SJSA1 (cell line): ENCODE data around the gene DGKA. TPM values are rescaled to one million over a fixed set of nuclear protein-coding genes. Genes with fewer than 3 reads are reported as not detected.

Experiments
- total RNA-seq: library from RNA; depleted of rRNA; stranded (reverse); fragments of >200 nt; shearing (Covaris generic); gene quantifications from 2 replicates; pipeline ENCODE4 v1.2.3, GENCODE V29; 2014; rRNA removed

Gene DGKA
- total RNA-seq, 1 experiment from 2014 or later, result 46.2 TPM

Other genes with a start within 250 kb of the DGKA start
- gene ITGA7, start 223.3 kb upstream of the DGKA start, total RNA-seq, result 0.24 TPM in 1 of 2 replicates, not detected in the other
- 82.0 and 91.9 TPM in 2 replicates for gene BLOC1S1, start 215.1 kb upstream of the DGKA start, total RNA-seq
- gene RDH5, start 210.8 kb upstream of the DGKA start, total RNA-seq, result 0.22 and 1.9 TPM in 2 replicates
- gene CD63, start 202.2 kb upstream of the DGKA start, total RNA-seq, result 1,021 and 1,450 TPM in 2 replicates
- gene GDF11, start 188.0 kb upstream of the DGKA start, total RNA-seq, result 1.7 and 2.7 TPM in 2 replicates
- 124 and 208 TPM in 2 replicates for gene SARNP, start 113.4 kb upstream of the DGKA start, total RNA-seq
- 15.4 and 15.7 TPM in 2 replicates for gene ORMDL2, start 113.1 kb upstream of the DGKA start, total RNA-seq
- gene DNAJC14, start 101.6 kb upstream of the DGKA start, total RNA-seq, result 41.6 and 58.1 TPM in 2 replicates
- 9.8 and 14.5 TPM in 2 replicates for gene MMP19, start 88.2 kb upstream of the DGKA start, total RNA-seq
- gene PYM1, start 3.3 kb upstream of the DGKA start, total RNA-seq, result 25.1 and 43.7 TPM in 2 replicates
- gene PMEL, start 34.9 kb downstream of the DGKA start, total RNA-seq, result 0.34 TPM in 1 of 2 replicates, not detected in the other
- gene CDK2, start 35.7 kb downstream of the DGKA start, total RNA-seq, result 74.4 and 82.1 TPM in 2 replicates
- 17.4 and 33.0 TPM in 2 replicates for gene RAB5B, start 42.9 kb downstream of the DGKA start, total RNA-seq
- 11.8 and 15.8 TPM in 2 replicates for gene SUOX, start 66.1 kb downstream of the DGKA start, total RNA-seq
- 0.34 and 1.1 TPM in 2 replicates for gene IKZF4, start 89.9 kb downstream of the DGKA start, total RNA-seq
- 622 and 1,406 TPM in 2 replicates for gene RPS26, start 110.8 kb downstream of the DGKA start, total RNA-seq
- gene ERBB3, start 149.0 kb downstream of the DGKA start, total RNA-seq, result not detected in 2 replicates
- gene PA2G4, start 173.4 kb downstream of the DGKA start, total RNA-seq, result 204 and 249 TPM in 2 replicates
- gene RPL41, start 185.5 kb downstream of the DGKA start, total RNA-seq, result 1,215 and 2,760 TPM in 2 replicates
- 3.6 and 7.3 TPM in 2 replicates for gene ZC3H10, start 187.1 kb downstream of the DGKA start, total RNA-seq
- gene ESYT1, start 197.1 kb downstream of the DGKA start, total RNA-seq, result 138 and 170 TPM in 2 replicates
- gene MYL6B, start 221.4 kb downstream of the DGKA start, total RNA-seq, result 71.9 and 97.8 TPM in 2 replicates
- 4,832 and 5,659 TPM in 2 replicates for gene MYL6, start 227.2 kb downstream of the DGKA start, total RNA-seq